ENCODE data around the gene NKD2.

Gene NKD2

GRCh38 chr5:1065891-1066650, 57.5 kb downstream of the NKD2 start:
- in situ Hi-C loops (cut with MboI; ENCODE audit: low sequenced_read_pairs, unreplicated experiment): no loop called here
- no peak for DNase-seq (ENCODE audit: low spot score)
- no peak for TF ChIP-seq CTCF (IDR thresholded peaks at IDR 0.05; ENCODE audit: borderline replicate concordance, control extremely low read depth, extremely low read depth, insufficient read depth, missing control alignments)

- no peak for TF ChIP-seq CTCF (IDR thresholded peaks at IDR 0.05; ENCODE audit: borderline replicate concordance, control extremely low read depth, extremely low read depth, insufficient read depth, missing control alignments)
- no peak for DNase-seq (ENCODE audit: low spot score)
- in situ Hi-C loops (cut with MboI; ENCODE audit: low sequenced_read_pairs, unreplicated experiment): no loop called here
These were observed 58.1 kb downstream of the NKD2 start for GRCh38 chr5:1066676-1067075.

DNA sequence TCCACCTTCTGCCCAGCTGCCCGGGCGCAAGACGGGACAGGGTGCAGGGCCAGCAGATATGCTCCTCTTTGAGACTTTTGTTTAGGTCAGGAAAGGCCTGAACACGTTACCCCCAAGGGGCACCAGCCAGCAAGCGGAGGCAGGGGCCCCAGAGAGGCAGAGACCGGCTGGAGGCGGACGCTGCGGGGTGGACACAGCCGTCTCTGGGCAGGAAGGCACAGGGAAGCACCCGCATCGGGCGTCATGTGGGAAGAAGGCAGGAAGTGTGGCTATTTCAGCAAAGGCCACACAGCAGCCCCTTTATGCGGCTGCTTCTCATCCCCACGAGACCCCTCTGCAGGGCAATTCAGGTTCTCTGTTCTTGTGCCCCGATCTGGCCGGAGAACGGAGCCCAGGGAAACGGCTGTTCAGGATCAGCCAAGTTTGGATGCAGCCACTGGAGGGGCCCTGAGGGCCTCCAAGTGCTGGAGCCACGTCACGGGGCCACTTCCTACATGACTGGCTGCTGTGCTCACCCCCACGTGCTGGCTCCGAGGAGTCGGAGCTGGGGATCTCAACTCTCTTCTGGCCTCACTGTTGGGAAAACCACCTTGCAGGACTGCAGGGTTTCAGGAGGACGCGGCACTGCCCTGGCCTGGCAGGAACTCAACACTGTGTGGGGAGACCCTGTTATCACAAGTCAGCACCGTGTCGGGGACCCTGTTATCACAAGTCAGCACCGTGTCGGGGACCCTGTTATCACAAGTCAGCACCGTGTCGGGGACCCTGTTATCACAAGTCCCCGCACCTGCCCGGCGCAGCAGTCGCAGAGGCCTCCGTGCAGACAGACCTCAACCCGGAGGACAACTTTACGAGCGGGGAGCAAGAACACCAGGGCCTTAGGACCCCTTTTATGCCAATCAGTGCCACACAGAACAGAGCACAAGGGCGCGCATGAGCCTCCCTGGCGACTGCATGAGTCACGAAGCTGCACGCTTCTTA, 58.8 kb downstream of the NKD2 start:
- in situ Hi-C loops (cut with MboI; ENCODE audit: low sequenced_read_pairs, unreplicated experiment): no loop called here
- TF ChIP-seq CTCF (IDR thresholded peaks at IDR 0.05; ENCODE audit: borderline replicate concordance, control extremely low read depth, extremely low read depth, insufficient read depth, missing control alignments): no peak
- no peak for DNase-seq (ENCODE audit: low spot score)

- no peak for DNase-seq (ENCODE audit: low spot score)
- in situ Hi-C loops (cut with MboI; ENCODE audit: low sequenced_read_pairs, unreplicated experiment): no loop called here
- no peak for TF ChIP-seq CTCF (IDR thresholded peaks at IDR 0.05; ENCODE audit: borderline replicate concordance, control extremely low read depth, extremely low read depth, insufficient read depth, missing control alignments)
These were observed 59.7 kb downstream of the NKD2 start for GRCh38 chr5:1068204-1068894.

DNA sequence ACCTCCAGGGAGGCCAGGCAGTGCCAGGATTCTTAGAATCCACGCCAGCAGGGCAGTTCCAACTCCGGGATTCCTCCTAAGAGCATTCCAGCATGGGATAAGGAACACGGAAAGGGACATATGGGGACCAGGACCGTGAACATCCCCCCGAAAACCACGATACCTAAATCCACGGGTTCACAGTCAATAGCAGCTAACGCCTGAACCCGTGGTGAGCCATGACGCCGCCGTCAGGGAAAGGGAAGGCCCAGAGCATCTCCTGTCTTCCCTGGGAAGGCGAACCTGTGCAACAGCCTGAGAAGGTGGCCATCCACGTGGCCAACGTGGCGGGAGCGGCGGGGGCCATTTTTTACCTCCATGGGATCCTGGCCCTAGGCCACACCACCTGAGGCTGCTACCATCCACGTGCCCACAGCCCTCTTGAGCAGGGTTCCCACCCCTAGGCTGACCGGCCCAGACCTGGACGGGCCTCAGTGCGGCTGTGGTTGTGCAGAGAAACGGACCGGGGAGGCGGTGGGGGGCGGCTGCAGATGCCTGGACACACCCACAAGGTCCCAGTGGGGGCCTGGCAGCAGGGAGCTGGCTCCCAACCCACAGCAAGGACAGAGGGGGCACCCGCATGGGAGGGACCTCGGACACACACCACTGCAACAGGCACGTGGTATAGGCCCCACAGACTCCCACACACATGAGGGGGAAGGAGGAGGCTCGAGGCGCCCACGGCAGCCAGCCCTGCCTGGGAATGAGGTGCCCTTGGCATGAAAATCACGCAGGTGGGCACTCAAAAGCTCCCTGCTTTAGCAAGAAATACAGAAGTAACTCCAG, 60.5 kb downstream of the NKD2 start:
- TF ChIP-seq CTCF (IDR thresholded peaks at IDR 0.05; ENCODE audit: borderline replicate concordance, control extremely low read depth, extremely low read depth, insufficient read depth, missing control alignments): no peak
- DNase-seq (ENCODE audit: low spot score): no peak
- in situ Hi-C loops (cut with MboI; ENCODE audit: low sequenced_read_pairs, unreplicated experiment): no loop called here

Data from GM13976 (cell line).